ENCODE results near the gene ENTPD8. TPM values are rescaled to one million over a fixed set of nuclear protein-coding genes. Genes with fewer than 3 reads are reported as not detected.

Gene ENTPD8
- total RNA-seq = 0.05 and 0.17 TPM in 2 replicates

GRCh38 chr9:137441289-137441934, at the start of gene ENTPD8:
ENTPD8 (minus strand) TSS chr9:137441357; CDS start chr9:137438285, 3,072 bp downstream.
- no peak for DNase-seq (ENCODE audit: low read depth)

- DNase-seq (ENCODE audit: low read depth) = no peak
Observed at GRCh38 chr9:137490532-137491186, 49.5 kb upstream of the ENTPD8 start.

- DNase-seq (ENCODE audit: low read depth) = no peak
Observed at GRCh38 chr9:137488906-137489305, 47.7 kb upstream of the ENTPD8 start.

- DNase-seq (ENCODE audit: low read depth) = no peak
Observed at GRCh38 chr9:137488327-137488653, 47.1 kb upstream of the ENTPD8 start.

GRCh38 chr9:137487454-137488326, 46.5 kb upstream of the ENTPD8 start:
- DNase-seq (ENCODE audit: low read depth) = no peak

- DNase-seq (ENCODE audit: low read depth) = no peak
Observed at GRCh38 chr9:137486545-137487453, 45.6 kb upstream of the ENTPD8 start.

GRCh38 chr9:137486141-137486490, 45.0 kb upstream of the ENTPD8 start:
- no peak for DNase-seq (ENCODE audit: low read depth)

GRCh38 chr9:137485343-137486140, 44.4 kb upstream of the ENTPD8 start:
- DNase-seq (ENCODE audit: low read depth) = no peak

- no peak for DNase-seq (ENCODE audit: low read depth)
Observed at GRCh38 chr9:137484551-137485315, 43.6 kb upstream of the ENTPD8 start.

GRCh38 chr9:137482094-137482781, 41.1 kb upstream of the ENTPD8 start:
- peak; percentile 72 for DNase-seq (ENCODE audit: low read depth)

- no peak for DNase-seq (ENCODE audit: low read depth)
Observed at GRCh38 chr9:137480686-137481683, 39.8 kb upstream of the ENTPD8 start.

- DNase-seq (ENCODE audit: low read depth) = no peak
Observed at GRCh38 chr9:137479892-137480685, 38.9 kb upstream of the ENTPD8 start.

GRCh38 chr9:137478962-137479861, 38.1 kb upstream of the ENTPD8 start:
- no peak for DNase-seq (ENCODE audit: low read depth)

GRCh38 chr9:137478613-137478961, 37.4 kb upstream of the ENTPD8 start:
- DNase-seq (ENCODE audit: low read depth) = no peak

GRCh38 chr9:137477778-137478612, 36.8 kb upstream of the ENTPD8 start:
- no peak for DNase-seq (ENCODE audit: low read depth)

- DNase-seq (ENCODE audit: low read depth) = no peak
Observed at GRCh38 chr9:137476856-137477255, 35.7 kb upstream of the ENTPD8 start.

All from renal cortical epithelial cell (primary cell).